Keratinocyte (primary cell): ENCODE data around the gene FHOD3.

Experiments used
- CTCF ChIP-seq, 3 experiments: IDR thresholded peaks in 1 of 3; conservative IDR thresholded peaks in 1 of 3; optimal IDR thresholded peaks in 1 of 3; 2 replicates in 2 of 3; 3 replicates in 1 of 3; pipeline versions ENCODE3 to v1.5.1; 2011; ENCODE audit warnings: low read length in 3 of 3, mild to moderate bottlenecking in 3 of 3, moderate library complexity in 2 of 3, control low read depth in 1 of 3, inconsistent platforms in 1 of 3; ENCODE audit not compliant: insufficient read depth in 2 of 3; ENCODE audit errors: extremely low read depth in 1 of 3
- EZH2 ChIP-seq: IDR thresholded peaks from one replicate; pipeline ENCODE4 v1.6.1; 2012; ENCODE audit warnings: inconsistent platforms, mild to moderate bottlenecking, low read length, moderate library complexity

DNA sequence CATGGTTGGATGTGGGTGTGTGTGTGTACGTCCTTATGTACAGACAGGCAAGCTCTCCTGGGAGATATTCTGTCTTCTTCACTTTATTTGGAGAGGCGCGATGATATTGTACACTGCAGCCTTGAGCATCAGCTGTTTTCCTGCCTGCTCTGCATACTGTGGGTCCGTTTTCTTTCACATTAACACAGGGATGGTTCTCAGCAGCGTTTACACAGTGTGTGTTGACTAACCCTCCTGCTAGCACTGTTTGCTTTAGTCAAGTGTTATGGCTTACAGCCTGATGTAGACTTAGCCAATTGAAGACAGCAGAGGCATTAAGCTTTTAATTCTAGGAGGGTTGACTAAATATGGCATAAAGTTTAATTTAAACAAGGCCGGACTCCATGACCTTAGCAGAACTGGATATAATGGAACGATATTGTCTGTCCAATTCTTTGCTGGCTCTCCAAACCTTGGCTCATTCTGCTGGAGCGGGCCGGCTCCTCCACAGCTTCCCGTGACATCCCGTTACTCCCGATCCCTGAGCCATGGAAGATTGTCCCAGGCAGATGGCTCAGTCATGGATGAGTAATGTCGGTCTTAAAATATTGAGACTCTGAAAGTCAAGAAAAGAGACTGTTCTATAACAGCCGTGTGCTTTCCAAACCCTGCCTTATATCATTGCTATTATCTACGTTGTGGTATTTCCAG lies 396.6 kb downstream of the FHOD3 start:
- TF ChIP-seq CTCF (optimal IDR thresholded peaks at IDR 0.05 in 1 of 3, IDR thresholded peaks at IDR 0.05 in 1 of 3, conservative IDR thresholded peaks at IDR 0.05 in 1 of 3; ENCODE audit: extremely low read depth in 1 of 3, insufficient read depth in 2 of 3, low read length in 3 of 3): no peak
- no peak for TF ChIP-seq EZH2
